Adrenal gland (tissue), 5 donors: ENCODE results near the gene SPEM2.

Source experiments
- POLR2A ChIP-seq, 2 donors: fragments of 450-650 bp; IDR thresholded peaks; one replicate each; pipeline ENCODE4 v1.6.1; 2017; ENCODE audit warnings: antibody characterized with exemption in 2 of 2, mild to moderate bottlenecking in 2 of 2, moderate library complexity in 1 of 2
- TF ChIP-seq, protein P1 (sequence below), 6 experiments: fragments of 450-650 bp in 4 of 6; fragments of 200-600 bp in 2 of 6; sonication (generic) in 1 of 6; IDR thresholded peaks; 1 replicate in 5 of 6; 2 replicates in 1 of 6; pipeline versions ENCODE4 v1.5.1 to v1.8.0; 2016 to 2021; ENCODE audit warnings: antibody characterized with exemption in 6 of 6, mild to moderate bottlenecking in 2 of 6, moderate library complexity in 1 of 6
- donor health status: DM: no; HTN: no; CAD: no.

DNA sequence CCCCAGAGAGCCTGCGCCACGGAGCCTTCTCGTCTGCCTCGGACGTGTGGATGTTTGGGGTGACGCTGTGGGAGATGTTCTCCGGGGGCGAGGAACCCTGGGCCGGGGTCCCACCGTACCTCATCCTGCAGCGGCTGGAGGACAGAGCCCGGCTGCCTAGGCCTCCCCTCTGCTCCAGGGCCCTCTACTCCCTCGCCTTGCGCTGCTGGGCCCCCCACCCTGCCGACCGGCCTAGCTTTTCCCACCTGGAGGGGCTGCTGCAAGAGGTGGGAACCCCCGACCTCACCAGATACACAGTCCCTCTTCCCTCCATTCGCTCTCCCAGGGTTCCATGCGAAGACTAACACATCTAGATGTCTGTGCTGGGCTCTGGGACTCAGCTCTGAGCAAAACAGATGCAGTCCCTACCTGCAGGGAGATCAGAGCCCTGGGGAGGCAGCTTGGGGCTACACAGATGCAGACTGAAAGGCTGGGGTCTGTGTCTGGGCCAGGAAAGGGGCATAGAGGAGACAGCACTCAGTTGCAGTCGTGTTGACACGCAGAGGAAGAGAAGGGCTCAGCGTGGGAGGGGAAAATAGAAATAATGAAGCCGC, 40.8 kb upstream of the SPEM2 start:
- no peak for TF ChIP-seq POLR2A (IDR thresholded peaks at IDR 0.05)
- TF ChIP-seq, protein P1, sequence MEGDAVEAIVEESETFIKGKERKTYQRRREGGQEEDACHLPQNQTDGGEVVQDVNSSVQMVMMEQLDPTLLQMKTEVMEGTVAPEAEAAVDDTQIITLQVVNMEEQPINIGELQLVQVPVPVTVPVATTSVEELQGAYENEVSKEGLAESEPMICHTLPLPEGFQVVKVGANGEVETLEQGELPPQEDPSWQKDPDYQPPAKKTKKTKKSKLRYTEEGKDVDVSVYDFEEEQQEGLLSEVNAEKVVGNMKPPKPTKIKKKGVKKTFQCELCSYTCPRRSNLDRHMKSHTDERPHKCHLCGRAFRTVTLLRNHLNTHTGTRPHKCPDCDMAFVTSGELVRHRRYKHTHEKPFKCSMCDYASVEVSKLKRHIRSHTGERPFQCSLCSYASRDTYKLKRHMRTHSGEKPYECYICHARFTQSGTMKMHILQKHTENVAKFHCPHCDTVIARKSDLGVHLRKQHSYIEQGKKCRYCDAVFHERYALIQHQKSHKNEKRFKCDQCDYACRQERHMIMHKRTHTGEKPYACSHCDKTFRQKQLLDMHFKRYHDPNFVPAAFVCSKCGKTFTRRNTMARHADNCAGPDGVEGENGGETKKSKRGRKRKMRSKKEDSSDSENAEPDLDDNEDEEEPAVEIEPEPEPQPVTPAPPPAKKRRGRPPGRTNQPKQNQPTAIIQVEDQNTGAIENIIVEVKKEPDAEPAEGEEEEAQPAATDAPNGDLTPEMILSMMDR (IDR thresholded peaks at IDR 0.05) = no peak
